HG02840 (cell line): ENCODE results near the gene MAPT.
"Not testable (repeated sequence)": the region's sequence is repeated elsewhere in the genome, so short reads cannot be mapped to it uniquely, and the experiment has no call there.

Experiments
- ATAC-seq: cut with Tn5 transposase; IDR thresholded peaks from one replicate; pipeline ENCODE4 v1.9.1; 2021; ENCODE audit warnings: mild to moderate bottlenecking, moderate library complexity, moderate number of reproducible peaks; ENCODE audit not compliant: unreplicated experiment, low FRiP score

Gene MAPT

DNA sequence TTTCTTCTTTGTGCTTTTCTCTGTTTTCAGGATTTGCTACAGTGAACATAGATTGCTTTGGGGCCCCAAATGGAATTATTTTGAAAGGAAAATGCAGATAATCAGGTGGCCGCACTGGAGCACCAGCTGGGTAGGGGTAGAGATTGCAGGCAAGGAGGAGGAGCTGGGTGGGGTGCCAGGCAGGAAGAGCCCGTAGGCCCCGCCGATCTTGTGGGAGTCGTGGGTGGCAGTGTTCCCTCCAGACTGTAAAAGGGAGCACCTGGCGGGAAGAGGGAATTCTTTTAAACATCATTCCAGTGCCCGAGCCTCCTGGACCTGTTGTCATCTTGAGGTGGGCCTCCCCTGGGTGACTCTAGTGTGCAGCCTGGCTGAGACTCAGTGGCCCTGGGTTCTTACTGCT lies 105.9 kb downstream of the MAPT start:
- ATAC-seq: no peak

DNA sequence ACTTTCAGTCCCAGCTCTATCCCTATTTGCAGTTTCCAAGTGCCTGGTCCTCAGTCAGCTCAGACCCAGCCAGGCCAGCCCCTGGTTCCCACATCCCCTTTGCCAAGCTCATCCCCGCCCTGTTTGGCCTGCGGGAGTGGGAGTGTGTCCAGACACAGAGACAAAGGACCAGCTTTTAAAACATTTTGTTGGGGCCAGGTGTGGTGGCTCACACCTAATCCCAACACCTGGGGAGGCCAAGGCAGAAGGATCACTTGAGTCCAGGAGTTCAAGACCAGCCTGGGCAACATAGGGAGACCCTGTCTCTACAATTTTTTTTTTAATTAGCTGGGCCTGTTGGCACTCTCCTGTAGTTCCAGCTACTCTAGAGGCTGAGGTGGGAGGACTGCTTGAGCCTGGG lies 106.4 kb downstream of the MAPT start:
- no peak for ATAC-seq

DNA sequence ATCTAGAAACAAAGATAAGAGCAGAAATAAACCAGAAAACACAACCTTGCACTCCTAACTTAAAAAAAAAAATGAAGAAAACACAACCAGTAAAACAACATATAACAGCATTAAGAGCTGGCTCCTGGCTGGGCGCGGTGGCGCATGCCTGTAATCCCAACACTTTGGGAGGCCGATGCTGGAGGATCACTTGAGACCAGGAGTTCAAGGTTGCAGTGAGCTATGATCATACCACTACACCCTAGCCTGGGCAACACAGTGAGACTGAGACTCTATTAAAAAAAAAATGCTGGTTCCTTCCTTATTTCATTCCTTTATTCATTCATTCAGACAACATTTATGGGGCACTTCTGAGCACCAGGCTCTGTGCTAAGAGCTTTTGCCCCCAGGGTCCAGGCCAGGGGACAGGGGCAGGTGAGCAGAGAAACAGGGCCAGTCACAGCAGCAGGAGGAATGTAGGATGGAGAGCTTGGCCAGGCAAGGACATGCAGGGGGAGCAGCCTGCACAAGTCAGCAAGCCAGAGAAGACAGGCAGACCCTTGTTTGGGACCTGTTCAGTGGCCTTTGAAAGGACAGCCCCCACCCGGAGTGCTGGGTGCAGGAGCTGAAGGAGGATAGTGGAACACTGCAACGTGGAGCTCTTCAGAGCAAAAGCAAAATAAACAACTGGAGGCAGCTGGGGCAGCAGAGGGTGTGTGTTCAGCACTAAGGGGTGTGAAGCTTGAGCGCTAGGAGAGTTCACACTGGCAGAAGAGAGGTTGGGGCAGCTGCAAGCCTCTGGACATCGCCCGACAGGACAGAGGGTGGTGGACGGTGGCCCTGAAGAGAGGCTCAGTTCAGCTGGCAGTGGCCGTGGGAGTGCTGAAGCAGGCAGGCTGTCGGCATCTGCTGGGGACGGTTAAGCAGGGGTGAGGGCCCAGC lies 107.3 kb downstream of the MAPT start:
- ATAC-seq: no peak

DNA sequence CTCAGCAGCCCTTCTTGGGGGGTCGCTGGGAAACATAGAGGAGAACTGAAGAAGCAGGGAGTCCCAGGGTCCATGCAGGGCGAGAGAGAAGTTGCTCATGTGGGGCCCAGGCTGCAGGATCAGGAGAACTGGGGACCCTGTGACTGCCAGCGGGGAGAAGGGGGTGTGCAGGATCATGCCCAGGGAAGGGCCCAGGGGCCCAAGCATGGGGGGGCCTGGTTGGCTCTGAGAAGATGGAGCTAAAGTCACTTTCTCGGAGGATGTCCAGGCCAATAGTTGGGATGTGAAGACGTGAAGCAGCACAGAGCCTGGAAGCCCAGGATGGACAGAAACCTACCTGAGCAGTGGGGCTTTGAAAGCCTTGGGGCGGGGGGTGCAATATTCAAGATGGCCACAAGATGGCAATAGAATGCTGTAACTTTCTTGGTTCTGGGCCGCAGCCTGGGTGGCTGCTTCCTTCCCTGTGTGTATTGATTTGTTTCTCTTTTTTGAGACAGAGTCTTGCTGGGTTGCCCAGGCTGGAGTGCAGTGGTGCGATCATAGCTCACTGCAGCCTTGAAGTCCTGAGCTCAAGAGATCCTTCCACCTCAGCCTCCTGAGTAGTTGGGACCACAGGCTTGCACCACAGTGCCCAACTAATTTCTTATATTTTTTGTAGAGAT lies 108.1 kb downstream of the MAPT start:
- no peak for ATAC-seq

DNA sequence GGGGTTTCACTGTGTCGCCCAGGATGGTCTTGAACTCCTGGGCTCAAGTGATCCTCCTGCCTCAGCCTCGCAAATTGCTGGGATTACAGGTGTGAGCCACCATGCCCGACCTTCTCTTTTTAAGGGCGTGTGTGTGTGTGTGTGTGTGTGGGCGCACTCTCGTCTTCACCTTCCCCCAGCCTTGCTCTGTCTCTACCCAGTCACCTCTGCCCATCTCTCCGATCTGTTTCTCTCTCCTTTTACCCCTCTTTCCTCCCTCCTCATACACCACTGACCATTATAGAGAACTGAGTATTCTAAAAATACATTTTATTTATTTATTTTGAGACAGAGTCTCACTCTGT lies 108.6 kb downstream of the MAPT start:
- no peak for ATAC-seq

DNA sequence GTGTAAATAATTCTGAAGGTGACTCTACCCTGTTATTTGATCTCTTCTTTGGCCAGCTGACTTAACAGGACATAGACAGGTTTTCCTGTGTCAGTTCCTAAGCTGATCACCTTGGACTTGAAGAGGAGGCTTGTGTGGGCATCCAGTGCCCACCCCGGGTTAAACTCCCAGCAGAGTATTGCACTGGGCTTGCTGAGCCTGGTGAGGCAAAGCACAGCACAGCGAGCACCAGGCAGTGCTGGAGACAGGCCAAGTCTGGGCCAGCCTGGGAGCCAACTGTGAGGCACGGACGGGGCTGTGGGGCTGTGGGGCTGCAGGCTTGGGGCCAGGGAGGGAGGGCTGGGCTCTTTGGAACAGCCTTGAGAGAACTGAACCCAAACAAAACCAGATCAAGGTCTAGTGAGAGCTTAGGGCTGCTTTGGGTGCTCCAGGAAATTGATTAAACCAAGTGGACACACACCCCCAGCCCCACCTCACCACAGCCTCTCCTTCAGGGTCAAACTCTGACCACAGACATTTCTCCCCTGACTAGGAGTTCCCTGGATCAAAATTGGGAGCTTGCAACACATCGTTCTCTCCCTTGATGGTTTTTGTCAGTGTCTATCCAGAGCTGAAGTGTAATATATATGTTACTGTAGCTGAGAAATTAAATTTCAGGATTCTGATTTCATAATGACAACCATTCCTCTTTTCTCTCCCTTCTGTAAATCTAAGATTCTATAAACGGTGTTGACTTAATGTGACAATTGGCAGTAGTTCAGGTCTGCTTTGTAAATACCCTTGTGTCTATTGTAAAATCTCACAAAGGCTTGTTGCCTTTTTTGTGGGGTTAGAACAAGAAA lies 109.8 kb downstream of the MAPT start:
- no peak for ATAC-seq

DNA sequence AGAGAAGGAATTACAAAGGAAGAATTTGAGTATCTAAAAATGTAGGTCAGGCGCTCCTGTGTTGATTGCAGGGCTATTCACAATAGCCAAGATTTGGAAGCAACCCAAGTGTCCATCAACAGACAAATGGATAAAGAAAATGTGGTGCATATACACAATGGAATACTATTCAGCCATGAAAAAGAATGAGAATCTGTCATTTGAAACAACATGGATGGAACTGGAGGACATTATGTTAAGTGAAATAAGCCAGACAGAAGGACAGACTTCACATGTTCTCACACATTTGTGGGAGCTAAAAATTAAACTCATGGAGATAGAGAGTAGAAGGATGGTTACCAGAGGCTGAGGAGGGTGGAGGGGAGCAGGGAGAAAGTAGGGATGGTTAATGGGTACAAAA lies 111.7 kb downstream of the MAPT start:
- ATAC-seq: not testable (repeated sequence)

DNA sequence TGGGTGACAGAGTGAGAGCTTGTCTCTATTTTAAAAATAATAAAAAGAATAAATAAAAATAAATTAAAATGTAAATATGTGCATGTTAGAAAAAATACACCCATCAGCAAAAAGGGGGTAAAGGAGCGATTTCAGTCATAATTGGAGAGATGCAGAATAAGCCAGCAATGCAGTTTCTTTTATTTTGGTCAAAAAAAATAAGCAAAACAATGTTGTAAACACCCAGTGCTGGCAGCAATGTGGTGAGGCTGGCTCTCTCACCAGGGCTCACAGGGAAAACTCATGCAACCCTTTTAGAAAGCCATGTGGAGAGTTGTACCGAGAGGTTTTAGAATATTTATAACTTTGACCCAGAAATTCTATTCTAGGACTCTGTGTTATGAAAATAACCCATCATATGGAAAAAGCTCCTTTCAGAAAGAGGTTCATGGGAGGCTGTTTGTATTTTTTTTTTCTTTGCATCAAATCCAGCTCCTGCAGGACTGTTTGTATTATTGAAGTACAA lies 113.2 kb downstream of the MAPT start:
- no peak for ATAC-seq

DNA sequence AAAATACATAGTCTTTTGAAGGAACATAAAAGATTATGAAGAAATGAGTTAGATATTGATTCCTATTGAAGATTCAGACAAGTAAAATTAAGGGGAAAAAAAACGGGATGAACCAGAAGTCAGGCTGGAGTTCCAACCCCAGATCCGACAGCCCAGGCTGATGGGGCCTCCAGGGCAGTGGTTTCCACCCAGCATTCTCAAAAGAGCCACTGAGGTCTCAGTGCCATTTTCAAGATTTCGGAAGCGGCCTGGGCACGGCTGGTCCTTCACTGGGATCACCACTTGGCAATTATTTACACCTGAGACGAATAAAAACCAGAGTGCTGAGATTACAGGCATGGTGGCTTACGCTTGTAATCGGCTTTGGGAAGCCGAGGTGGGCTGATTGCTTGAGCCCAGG lies 114.2 kb downstream of the MAPT start:
- ATAC-seq: no peak

DNA sequence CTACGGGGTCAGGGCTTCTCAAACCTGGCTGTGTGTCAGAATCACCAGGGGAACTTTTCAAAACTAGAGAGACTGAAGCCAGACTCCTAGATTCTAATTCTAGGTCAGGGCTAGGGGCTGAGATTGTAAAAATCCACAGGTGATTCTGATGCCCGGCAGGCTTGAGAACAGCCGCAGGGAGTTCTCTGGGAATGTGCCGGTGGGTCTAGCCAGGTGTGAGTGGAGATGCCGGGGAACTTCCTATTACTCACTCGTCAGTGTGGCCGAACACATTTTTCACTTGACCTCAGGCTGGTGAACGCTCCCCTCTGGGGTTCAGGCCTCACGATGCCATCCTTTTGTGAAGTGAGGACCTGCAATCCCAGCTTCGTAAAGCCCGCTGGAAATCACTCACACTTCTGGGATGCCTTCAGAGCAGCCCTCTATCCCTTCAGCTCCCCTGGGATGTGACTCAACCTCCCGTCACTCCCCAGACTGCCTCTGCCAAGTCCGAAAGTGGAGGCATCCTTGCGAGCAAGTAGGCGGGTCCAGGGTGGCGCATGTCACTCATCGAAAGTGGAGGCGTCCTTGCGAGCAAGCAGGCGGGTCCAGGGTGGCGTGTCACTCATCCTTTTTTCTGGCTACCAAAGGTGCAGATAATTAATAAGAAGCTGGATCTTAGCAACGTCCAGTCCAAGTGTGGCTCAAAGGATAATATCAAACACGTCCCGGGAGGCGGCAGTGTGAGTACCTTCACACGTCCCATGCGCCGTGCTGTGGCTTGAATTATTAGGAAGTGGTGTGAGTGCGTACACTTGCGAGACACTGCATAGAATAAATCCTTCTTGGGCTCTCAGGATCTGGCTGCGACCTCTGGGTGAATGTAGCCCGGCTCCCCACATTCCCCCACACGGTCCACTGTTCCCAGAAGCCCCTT lies 115.6 kb downstream of the MAPT start:
- no peak for ATAC-seq

DNA sequence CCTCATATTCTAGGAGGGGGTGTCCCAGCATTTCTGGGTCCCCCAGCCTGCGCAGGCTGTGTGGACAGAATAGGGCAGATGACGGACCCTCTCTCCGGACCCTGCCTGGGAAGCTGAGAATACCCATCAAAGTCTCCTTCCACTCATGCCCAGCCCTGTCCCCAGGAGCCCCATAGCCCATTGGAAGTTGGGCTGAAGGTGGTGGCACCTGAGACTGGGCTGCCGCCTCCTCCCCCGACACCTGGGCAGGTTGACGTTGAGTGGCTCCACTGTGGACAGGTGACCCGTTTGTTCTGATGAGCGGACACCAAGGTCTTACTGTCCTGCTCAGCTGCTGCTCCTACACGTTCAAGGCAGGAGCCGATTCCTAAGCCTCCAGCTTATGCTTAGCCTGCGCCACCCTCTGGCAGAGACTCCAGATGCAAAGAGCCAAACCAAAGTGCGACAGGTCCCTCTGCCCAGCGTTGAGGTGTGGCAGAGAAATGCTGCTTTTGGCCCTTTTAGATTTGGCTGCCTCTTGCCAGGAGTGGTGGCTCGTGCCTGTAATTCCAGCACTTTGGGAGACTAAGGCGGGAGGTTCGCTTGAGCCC lies 116.3 kb downstream of the MAPT start:
- no peak for ATAC-seq

DNA sequence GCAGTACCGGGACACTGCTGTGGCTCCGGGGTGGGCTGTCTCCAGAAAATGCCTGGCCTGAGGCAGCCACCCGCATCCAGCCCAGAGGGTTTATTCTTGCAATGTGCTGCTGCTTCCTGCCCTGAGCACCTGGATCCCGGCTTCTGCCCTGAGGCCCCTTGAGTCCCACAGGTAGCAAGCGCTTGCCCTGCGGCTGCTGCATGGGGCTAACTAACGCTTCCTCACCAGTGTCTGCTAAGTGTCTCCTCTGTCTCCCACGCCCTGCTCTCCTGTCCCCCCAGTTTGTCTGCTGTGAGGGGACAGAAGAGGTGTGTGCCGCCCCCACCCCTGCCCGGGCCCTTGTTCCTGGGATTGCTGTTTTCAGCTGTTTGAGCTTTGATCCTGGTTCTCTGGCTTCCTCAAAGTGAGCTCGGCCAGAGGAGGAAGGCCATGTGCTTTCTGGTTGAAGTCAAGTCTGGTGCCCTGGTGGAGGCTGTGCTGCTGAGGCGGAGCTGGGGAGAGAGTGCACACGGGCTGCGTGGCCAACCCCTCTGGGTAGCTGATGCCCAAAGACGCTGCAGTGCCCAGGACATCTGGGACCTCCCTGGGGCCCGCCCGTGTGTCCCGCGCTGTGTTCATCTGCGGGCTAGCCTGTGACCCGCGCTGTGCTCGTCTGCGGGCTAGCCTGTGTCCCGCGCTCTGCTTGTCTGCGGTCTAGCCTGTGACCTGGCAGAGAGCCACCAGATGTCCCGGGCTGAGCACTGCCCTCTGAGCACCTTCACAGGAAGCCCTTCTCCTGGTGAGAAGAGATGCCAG lies 117.6 kb downstream of the MAPT start:
- no peak for ATAC-seq

DNA sequence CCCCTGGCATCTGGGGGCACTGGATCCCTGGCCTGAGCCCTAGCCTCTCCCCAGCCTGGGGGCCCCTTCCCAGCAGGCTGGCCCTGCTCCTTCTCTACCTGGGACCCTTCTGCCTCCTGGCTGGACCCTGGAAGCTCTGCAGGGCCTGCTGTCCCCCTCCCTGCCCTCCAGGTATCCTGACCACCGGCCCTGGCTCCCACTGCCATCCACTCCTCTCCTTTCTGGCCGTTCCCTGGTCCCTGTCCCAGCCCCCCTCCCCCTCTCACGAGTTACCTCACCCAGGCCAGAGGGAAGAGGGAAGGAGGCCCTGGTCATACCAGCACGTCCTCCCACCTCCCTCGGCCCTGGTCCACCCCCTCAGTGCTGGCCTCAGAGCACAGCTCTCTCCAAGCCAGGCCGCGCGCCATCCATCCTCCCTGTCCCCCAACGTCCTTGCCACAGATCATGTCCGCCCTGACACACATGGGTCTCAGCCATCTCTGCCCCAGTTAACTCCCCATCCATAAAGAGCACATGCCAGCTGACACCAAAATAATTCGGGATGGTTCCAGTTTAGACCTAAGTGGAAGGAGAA lies 118.2 kb downstream of the MAPT start:
- ATAC-seq: no peak

DNA sequence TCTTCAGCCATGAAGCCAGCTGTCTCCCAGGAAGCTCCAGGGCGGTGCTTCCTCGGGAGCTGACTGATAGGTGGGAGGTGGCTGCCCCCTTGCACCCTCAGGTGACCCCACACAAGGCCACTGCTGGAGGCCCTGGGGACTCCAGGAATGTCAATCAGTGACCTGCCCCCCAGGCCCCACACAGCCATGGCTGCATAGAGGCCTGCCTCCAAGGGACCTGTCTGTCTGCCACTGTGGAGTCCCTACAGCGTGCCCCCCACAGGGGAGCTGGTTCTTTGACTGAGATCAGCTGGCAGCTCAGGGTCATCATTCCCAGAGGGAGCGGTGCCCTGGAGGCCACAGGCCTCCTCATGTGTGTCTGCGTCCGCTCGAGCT lies 118.8 kb downstream of the MAPT start:
- ATAC-seq: no peak

DNA sequence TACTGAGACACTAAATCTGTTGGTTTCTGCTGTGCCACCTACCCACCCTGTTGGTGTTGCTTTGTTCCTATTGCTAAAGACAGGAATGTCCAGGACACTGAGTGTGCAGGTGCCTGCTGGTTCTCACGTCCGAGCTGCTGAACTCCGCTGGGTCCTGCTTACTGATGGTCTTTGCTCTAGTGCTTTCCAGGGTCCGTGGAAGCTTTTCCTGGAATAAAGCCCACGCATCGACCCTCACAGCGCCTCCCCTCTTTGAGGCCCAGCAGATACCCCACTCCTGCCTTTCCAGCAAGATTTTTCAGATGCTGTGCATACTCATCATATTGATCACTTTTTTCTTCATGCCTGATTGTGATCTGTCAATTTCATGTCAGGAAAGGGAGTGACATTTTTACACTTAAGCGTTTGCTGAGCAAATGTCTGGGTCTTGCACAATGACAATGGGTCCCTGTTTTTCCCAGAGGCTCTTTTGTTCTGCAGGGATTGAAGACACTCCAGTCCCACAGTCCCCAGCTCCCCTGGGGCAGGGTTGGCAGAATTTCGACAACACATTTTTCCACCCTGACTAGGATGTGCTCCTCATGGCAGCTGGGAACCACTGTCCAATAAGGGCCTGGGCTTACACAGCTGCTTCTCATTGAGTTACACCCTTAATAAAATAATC lies 119.3 kb downstream of the MAPT start:
- ATAC-seq: no peak

DNA sequence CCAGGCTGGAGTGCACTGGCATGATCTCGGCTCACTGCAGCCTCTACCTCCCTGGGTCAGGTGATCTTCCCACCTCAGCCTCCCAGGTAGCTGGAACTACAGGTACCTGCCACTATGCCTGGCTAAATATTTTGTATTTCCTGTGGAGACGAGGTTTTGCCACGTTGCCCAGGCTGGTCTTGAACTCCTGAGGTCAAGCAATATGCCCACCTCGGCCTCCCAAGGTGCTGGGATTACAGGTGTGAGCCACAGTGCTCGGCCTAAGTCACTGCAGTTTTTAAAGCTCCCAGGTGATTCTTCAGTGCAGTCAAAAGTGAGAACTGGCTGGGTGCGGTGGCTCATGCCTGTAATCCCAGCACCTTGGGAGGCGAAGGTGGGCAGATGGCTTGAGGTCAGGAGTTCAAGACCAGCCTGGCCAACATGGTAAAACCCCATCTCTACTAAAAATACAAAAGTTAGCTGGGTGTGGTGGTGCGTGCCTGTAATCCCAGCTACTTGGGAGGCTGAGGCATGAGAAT lies 125.1 kb downstream of the MAPT start:
- not testable (repeated sequence) for ATAC-seq

DNA sequence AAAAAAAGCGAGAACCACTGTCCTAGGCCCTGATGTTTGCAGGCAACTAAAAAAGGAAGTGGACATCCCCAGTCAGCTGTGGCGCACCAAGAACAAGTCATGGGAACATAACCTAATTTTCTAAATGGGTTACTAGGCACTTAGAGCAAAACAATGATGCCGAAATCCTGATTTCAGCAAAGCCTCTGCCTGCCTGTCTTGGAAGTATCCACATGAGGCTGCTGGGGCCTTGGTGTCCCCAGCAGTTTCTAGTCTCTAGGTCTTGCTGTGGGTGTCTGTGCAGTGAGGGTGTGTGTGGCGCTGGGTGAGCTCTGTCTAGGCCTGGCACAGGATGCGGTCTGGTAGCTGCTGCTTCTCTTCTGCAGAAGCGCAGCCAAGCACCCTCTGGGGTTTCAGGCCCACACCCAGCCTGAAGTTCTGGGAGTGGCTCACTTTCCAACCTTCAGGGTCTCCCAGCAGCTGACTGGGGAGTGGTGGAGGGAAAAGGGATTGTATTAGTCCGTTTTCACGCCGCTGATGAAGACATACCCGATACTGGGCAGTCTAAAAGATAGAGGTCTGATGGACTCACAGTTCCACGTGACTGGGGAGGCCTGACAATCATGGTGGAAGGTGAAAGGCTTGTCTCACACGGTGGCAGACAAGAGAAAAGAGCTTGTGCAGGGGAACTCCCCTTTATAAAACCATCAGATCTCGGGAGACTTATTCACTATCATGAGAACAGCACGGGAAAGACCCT lies 125.8 kb downstream of the MAPT start:
- no peak for ATAC-seq
